HepG2 (cell line): ENCODE measurements around the gene OPA3. TPM values are rescaled to one million over a fixed set of nuclear protein-coding genes. Genes with fewer than 3 reads are reported as not detected.

Experiments used
- ATAC-seq: fragments of 200-7000 bp; cut with Tn5 transposase; 3 replicates; pipeline ENCODE4 v1.9.1; 2020; ENCODE audit warnings: mild to moderate bottlenecking, moderate library complexity
- BruUV-seq: library from RNA; stranded (reverse); fragments of 400-500 nt; replicated peaks from 2 replicates; lab custom pipeline; 2021; lab: Mats Ljungman, UMichigan
- CTCF ChIA-PET: fragments of 300-600 bp; formaldehyde crosslinking; extraction: SDS; loops from one replicate; lab custom pipeline; 2021; ENCODE audit warnings: low total read pairs, inconsistent platforms, low intra/inter-chr PET ratio; lab: Yijun Ruan, JAX
- POLR2A ChIA-PET: fragments of 350-600 bp; sonication (Branson Sonifier 250); formaldehyde crosslinking; loops from one replicate; lab custom pipeline; 2020; ENCODE audit warnings: antibody characterized with exemption, inconsistent platforms; lab: Yijun Ruan, JAX
- DNase-seq: peaks from one replicate; pipeline ENCODE4 v3.0.0-alpha.2; 2015; ENCODE audit warnings: low spot score
- FAIRE-seq: peaks from 3 replicates; lab custom pipeline; 2011; peaks lifted over from hg19 to GRCh38; lab: Jason Lieb, UNC
- H2AFZ ChIP-seq: one replicate; pipeline ENCODE4 v1.6.1; 2011; ENCODE audit warnings: low read length, inconsistent platforms
- H3K27ac ChIP-seq: fragments of 300-600 bp; 3 replicates; pipeline ENCODE4 v1.8.0; 2011; ENCODE audit warnings: mixed run types, mild to moderate bottlenecking, mixed read lengths, low read length, inconsistent platforms; ENCODE audit not compliant: insufficient read depth; ENCODE audit errors: extremely low read length
- H3K27me3 ChIP-seq, 2 experiments: fragments of 200-600 bp in 1 of 2; 2 replicates in 1 of 2; 3 replicates in 1 of 2; pipeline versions ENCODE4 v1.6.0 to v1.8.0; 2011; ENCODE audit warnings: low read length in 2 of 2, mild to moderate bottlenecking in 2 of 2, moderate library complexity in 2 of 2, inconsistent platforms in 1 of 2; ENCODE audit not compliant: insufficient read depth in 2 of 2, control insufficient read depth in 1 of 2
- H3K36me3 ChIP-seq, 2 experiments: fragments of 200-600 bp in 1 of 2; replicated peaks in 1 of 2; 2 replicates in 1 of 2; 3 replicates in 1 of 2; pipeline versions ENCODE4 v1.5.1 to v1.8.0; 2011; ENCODE audit warnings: low read length in 2 of 2, inconsistent platforms in 1 of 2; ENCODE audit not compliant: insufficient read depth in 2 of 2, control insufficient read depth in 1 of 2
- H3K4me1 ChIP-seq: 2 replicates; pipeline ENCODE4 v1.5.1; 2012; ENCODE audit warnings: low read length, inconsistent platforms; ENCODE audit not compliant: insufficient read depth
- H3K4me2 ChIP-seq: 2 replicates; pipeline ENCODE4 v1.6.0; 2011; ENCODE audit warnings: low read depth, low read length, inconsistent platforms
- H3K4me3 ChIP-seq, 3 experiments: fragments of 200-600 bp in 1 of 3; sonication (generic), shearing (Covaris generic) in 1 of 3; replicated peaks in 1 of 3; 2 replicates each; pipeline ENCODE4 v1.5.1; 2011 to 2016; ENCODE audit warnings: low read length in 3 of 3, inconsistent platforms in 2 of 3, low read depth in 2 of 3, mild to moderate bottlenecking in 2 of 3, control low read depth in 1 of 3, mixed read lengths in 1 of 3; ENCODE audit not compliant: insufficient read depth in 1 of 3
- H3K79me2 ChIP-seq: one replicate; pipeline ENCODE4 v1.6.1; 2011; ENCODE audit warnings: low read length, inconsistent platforms; ENCODE audit not compliant: insufficient read depth
- H3K9ac ChIP-seq: 2 replicates; pipeline ENCODE4 v1.6.0; 2011; ENCODE audit warnings: mild to moderate bottlenecking, low read depth, low read length, inconsistent platforms; ENCODE audit not compliant: insufficient read depth
- H3K9me3 ChIP-seq: 2 replicates; pipeline ENCODE4 v1.5.1; 2012; ENCODE audit warnings: mild to moderate bottlenecking, low read length
- H4K20me1 ChIP-seq: 2 replicates; pipeline ENCODE4 v1.6.0; 2011; ENCODE audit warnings: inconsistent platforms, mild to moderate bottlenecking, low read length, moderate library complexity; ENCODE audit not compliant: insufficient read depth
- ETS1 ChIP-seq: sonication (generic); formaldehyde crosslinking; IDR thresholded peaks from 2 replicates; pipeline ENCODE4 v1.4.0; 2020; ENCODE audit warnings: missing genetic modification reagents
- ZBTB46 ChIP-seq: sonication (generic); formaldehyde crosslinking; IDR thresholded peaks from 2 replicates; pipeline ENCODE4 v1.4.0; 2020; ENCODE audit warnings: mild to moderate bottlenecking, missing genetic modification reagents, borderline replicate concordance
- ZNF513 ChIP-seq: sonication (generic); formaldehyde crosslinking; conservative IDR thresholded peaks from 2 replicates; pipeline ENCODE4 v1.5.0; 2020; ENCODE audit warnings: missing genetic modification reagents
- ZNF567 ChIP-seq: sonication (generic); formaldehyde crosslinking; IDR thresholded peaks from 2 replicates; pipeline ENCODE4 v1.8.1; 2023; ENCODE audit warnings: mild to moderate bottlenecking, missing genetic modification reagents, borderline replicate concordance
- ZNF639 ChIP-seq: conservative IDR thresholded peaks from 2 replicates; pipeline ENCODE4 v1.6.1; 2018; ENCODE audit warnings: missing genetic modification reagents
- WGBS: methylation state at CpG from one replicate; pipeline ENCODE4 v1.1.6; 2017; ENCODE audit warnings: low lambda C conversion rate; 5-methylcytosine and 5-hydroxymethylcytosine counted together
- in situ Hi-C: cut with HindIII; loops from 2 replicates; pipeline ENCODE4 v1.10.0; 2017; ENCODE audit warnings: low pct_unique_long_range_greater_than_20kb; ENCODE audit not compliant: extremely low pct_ligation_motif_present
- intact Hi-C: fragments of 100-400 bp; cut with micrococcal nuclease; formaldehyde crosslinking; loops from one replicate; pipeline ENCODE4 v1.10.0; 2022; ENCODE audit not compliant: unreplicated experiment
- polyA plus RNA-seq, 8 experiments: library from polyadenylated mRNA; depleted of rRNA in 3 of 8; stranded (reverse) in 7 of 8; unstranded in 1 of 8; fragments of >200 nt; fragmentation: Illumina TruSeq in 4 of 8; extraction: Trizol in 4 of 8; gene quantifications; 2 replicates each; pipeline versions ENCODE4 v1.2.1 to v1.2.3, GENCODE V29; 2011 to 2016; ENCODE audit warnings: low read depth in 4 of 8, missing spikeins in 1 of 8, mixed read lengths in 1 of 8; ENCODE audit not compliant: insufficient read depth in 1 of 8
- total RNA-seq, 5 experiments: library from RNA; depleted of rRNA; stranded (reverse); fragments of >200 nt; fragmentation: Illumina TruSeq; extraction: Trizol; gene quantifications; 2 replicates each; pipeline ENCODE4 v1.2.3, GENCODE V29; 2016; ENCODE audit warnings: low read depth in 1 of 5

The OPA3 gene
- total and polyA plus RNA-seq, 2 of the 13 experiments (the other 11 are each of a cell fraction or from before 2014, with no cell fraction given) = 8.3 to 17.7 TPM

GRCh38 chr19:45567609-45568008 is 17.0 kb downstream of the OPA3 start:
- FAIRE-seq (no peak), ATAC-seq (no peak), DNase-seq (no peak)
- intact Hi-C loops (no loop called here), in situ Hi-C loops (no loop called here)
- H4K20me1 ChIP-seq = no peaks in the 10 kb centered on the region
- H3K27ac ChIP-seq = no peak overlapping the region
- H2AFZ ChIP-seq = no peak overlapping the region
- no peaks in the 10 kb centered on the region for H3K27me3 ChIP-seq
- H3K36me3 ChIP-seq = peaks cover 0 to 4% of the 10 kb centered on the region in 2 experiments; a peak in 2 of 5 replicates
- CTCF ChIA-PET = no interaction called here
- no TSS peak for BruUV-seq
- H3K4me1 ChIP-seq = peaks cover 28% of the 10 kb centered on the region
- WGBS = 96% methylated on average over 2 of the region's 2 CpGs
- H3K4me3 ChIP-seq = no peak overlapping the region
- peaks cover 8% of the 10 kb centered on the region for H3K79me2 ChIP-seq
- no peak for TF ChIP-seq ZBTB46 (CRISPR knock-in tag)
- TF ChIP-seq ZNF513 = no peak
- no peak for TF ChIP-seq ZNF639 (CRISPR knock-in tag)
- TF ChIP-seq ETS1 (CRISPR knock-in tag) = no peak
- TF ChIP-seq ZNF567 = no peak
- TF ChIP-seq, all 625 proteins: peak for 0
- no peak overlapping the region for H3K4me2 ChIP-seq
- H3K9ac ChIP-seq = no peak overlapping the region
- no peaks in the 10 kb centered on the region for H3K9me3 ChIP-seq
- POLR2A ChIA-PET = interaction anchor here (1.0 kb wide), 1 partner anchor 16 kb away, joined by 4 read pairs; no protein-coding TSS in a partner anchor
